GM15510 (cell line): ENCODE measurements around the gene HIVEP3.

ENCODE experiments used
- POLR2A ChIP-seq: IDR thresholded peaks from 3 replicates; pipeline ENCODE4 v1.6.1; 2011; ENCODE audit warnings: borderline replicate concordance; ENCODE audit not compliant: insufficient read length; ENCODE audit errors: extremely low read depth

Gene HIVEP3

GRCh38 chr1:41677620-41678019 lies 241.1 kb downstream of the HIVEP3 start:
- no peak for TF ChIP-seq POLR2A

GRCh38 chr1:41675401-41675800 lies 243.3 kb downstream of the HIVEP3 start:
- TF ChIP-seq POLR2A: no peak

GRCh38 chr1:41674522-41674921 lies 244.2 kb downstream of the HIVEP3 start:
- TF ChIP-seq POLR2A: no peak

DNA sequence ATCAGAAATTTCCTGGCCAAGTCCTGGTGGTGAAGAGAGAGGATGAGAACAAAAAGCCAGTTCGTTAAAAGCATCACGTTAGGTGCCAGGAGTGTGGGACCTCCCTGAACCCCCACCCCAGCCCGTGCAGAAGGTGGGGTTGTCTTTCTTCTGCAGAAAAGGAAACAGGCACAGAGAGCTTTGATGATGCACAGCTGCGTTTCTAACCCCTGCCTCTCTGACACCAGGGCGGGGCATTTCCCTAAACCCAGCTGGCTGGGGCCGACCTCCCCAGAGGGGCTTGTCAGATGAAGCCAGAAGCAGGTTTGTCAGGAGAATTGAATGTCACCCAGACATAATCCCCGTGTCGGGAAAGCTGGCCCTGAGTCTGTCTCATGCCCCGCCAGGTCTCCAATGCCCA lies 244.9 kb downstream of the HIVEP3 start:
- no peak for TF ChIP-seq POLR2A

DNA sequence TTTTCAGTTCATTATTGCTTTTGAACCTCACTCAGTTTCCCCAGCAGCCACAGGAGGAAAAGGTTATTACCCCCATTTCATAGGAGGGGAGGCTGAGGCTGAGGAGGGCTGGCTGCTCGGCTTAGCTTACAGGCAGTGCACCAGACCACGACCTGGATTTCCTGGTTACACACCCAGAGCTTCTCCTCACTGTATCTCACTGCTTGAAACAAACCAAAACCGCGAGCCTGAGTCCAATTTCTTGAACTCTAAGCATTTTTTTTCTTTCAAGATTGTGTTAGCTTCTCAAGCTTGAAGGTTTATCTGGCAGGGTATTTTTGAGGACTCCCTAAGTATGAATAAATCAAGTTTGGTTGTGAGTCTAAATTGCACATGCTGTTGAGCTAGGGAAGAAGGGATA lies 245.3 kb downstream of the HIVEP3 start:
- no peak for TF ChIP-seq POLR2A

GRCh38 chr1:41672641-41673361 lies 245.9 kb downstream of the HIVEP3 start:
- no peak for TF ChIP-seq POLR2A

GRCh38 chr1:41672173-41672572 lies 246.5 kb downstream of the HIVEP3 start:
- TF ChIP-seq POLR2A: no peak

DNA sequence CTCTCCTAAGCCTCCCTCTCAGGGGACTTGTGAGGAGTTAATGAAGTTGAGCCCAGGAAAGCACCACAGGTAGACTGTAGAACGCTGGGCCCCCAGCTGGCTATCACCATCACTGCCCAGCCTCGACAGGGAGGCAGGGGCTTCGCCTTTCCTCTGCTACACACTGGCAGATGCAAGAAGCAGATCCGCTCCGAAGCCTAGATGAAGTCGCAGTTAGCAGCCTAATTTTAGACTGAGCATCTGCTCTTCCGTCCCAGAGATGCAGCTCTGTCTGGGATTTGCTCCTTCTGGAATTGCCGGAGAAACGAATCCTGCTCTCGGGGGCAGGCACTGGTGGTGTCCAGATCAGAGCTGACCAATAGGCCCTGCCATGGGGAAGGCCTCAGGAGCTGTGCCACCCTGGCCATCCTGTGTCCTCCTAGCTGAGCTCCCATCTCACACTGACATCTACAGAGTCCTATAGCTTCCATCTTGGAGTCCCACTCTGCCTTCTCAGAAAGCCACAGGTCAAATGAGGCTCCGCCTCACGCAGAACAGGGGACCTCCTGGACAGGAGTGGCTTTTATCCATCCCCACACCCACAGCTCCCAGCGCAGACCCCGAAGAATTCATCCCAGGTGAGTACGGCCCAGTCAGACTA lies 247.5 kb downstream of the HIVEP3 start:
- no peak for TF ChIP-seq POLR2A

DNA sequence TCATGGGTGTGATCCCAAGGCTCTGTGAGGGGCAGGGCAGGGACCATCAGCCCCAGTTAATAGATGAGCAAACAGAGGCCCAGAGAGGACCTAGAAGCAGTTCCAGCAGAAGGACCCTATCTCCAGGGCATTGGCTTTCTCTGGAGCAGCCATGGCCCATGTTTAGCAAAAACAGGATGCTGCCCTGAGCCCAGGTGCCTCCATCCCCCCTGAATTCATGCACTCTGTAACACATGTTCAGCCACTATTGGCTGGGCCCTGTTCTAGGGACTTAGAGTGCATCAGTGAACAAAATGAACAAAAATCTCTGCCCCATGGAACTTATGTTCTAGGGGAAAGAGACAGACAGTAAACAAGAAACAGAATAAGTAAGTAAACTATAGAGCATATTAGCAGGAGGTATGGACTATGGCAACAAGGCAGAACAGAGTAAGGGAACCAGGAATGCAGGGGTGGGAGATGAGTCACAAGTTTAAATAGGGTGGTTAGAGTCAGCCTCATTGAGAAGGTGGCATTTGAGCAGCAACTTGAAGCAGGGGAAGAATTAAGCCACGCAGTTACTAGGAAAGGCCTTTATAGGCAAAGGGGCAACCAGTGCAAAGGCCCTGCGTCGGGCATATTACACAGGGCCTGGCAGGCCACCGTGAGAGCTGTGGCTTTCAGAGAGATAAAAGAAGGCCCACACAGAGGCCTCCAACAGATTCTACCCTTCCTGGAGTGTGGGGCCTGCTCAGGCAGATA lies 248.3 kb downstream of the HIVEP3 start:
- TF ChIP-seq POLR2A: no peak

- no peak for TF ChIP-seq POLR2A
Observed at GRCh38 chr1:41668967-41669366, 249.8 kb downstream of the HIVEP3 start.

DNA sequence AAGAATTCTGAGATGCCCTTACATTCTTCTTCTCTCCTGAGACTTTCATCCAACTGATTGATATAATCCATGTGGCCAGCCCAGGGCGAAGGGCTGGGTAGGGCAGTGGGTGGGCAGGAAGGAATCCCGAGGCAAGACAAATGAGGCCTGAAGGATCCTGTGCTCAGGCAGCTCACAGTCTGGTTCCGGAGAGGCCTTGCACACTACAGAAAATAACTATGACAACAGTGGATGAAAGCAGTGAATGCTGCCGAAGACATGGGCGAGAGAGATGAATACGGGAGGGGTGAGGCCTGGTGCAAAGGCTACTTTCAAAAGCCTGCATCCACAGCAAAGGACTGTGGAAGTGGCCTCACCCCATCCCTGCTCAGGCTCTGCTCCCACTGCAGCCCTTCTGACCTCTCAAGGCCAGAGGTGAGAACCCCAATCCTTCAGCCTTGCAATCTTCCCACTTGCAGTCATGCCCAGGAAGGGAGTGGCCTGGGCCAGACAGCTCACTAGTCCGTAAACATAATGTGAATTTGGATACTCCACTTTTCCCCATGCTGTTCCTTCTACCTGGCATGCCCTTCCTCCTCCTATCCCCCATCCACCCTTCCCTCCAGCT lies 250.6 kb downstream of the HIVEP3 start:
- no peak for TF ChIP-seq POLR2A

GRCh38 chr1:41666981-41667631 lies 251.6 kb downstream of the HIVEP3 start:
- TF ChIP-seq POLR2A: no peak

- no peak for TF ChIP-seq POLR2A
Observed at GRCh38 chr1:41665962-41666917, 252.5 kb downstream of the HIVEP3 start.
